WTC11 (cell line): ENCODE measurements around the gene PDLIM5. TPM values are rescaled to one million over a fixed set of nuclear protein-coding genes. Genes with fewer than 3 reads are reported as not detected.

Experiments used
- ATAC-seq: fragments of 200-7000 bp; cut with Tn5 transposase; 2 replicates; pipeline ENCODE4 v1.10.0; 2021; ENCODE audit warnings: mild to moderate bottlenecking, moderate library complexity
- CTCF ChIA-PET: fragments of 300-600 bp; sonication (Branson Sonifier 250); formaldehyde crosslinking; loops from one replicate; lab custom pipeline; 2021; ENCODE audit warnings: antibody characterized with exemption; lab: Charles Lee
- POLR2A ChIA-PET: fragments of 350-600 bp; sonication (Branson Sonifier 250); formaldehyde crosslinking; loops from one replicate; lab custom pipeline; 2021; ENCODE audit warnings: antibody characterized with exemption; lab: Charles Lee
- DNase-seq: peaks from one replicate; pipeline ENCODE4 v3.0.0; 2021; ENCODE audit warnings: low spot score
- H3K27ac Mint-ChIP-seq: 2 replicates; pipeline ENCODE4 v1.8.0; 2021; ENCODE audit warnings: mixed read lengths
- H3K27me3 Mint-ChIP-seq: 2 replicates; pipeline ENCODE4 v1.8.0; 2021; ENCODE audit warnings: low read depth, mild to moderate bottlenecking, moderate library complexity, mixed read lengths
- H3K36me3 Mint-ChIP-seq: 2 replicates; pipeline ENCODE4 v1.8.0; 2021; ENCODE audit warnings: mixed read lengths
- H3K4me1 Mint-ChIP-seq: 2 replicates; pipeline ENCODE4 v1.8.0; 2022; ENCODE audit warnings: mixed read lengths
- H3K4me3 Mint-ChIP-seq: 2 replicates; pipeline ENCODE4 v1.8.0; 2021; ENCODE audit warnings: mild to moderate bottlenecking, moderate library complexity, mixed read lengths
- H3K9me3 Mint-ChIP-seq: 2 replicates; pipeline ENCODE4 v1.8.0; 2021; ENCODE audit warnings: mixed read lengths
- CREB1 ChIP-seq: sonication (generic); formaldehyde crosslinking; IDR thresholded peaks from 2 replicates; pipeline ENCODE4 v1.8.0; 2023; ENCODE audit warnings: mild to moderate bottlenecking, missing genetic modification reagents
- CREM ChIP-seq: sonication (generic); formaldehyde crosslinking; IDR thresholded peaks from 2 replicates; pipeline ENCODE4 v1.8.1; 2022; ENCODE audit warnings: mild to moderate bottlenecking, missing genetic modification reagents, moderate library complexity
- E2F4 ChIP-seq: sonication (generic); formaldehyde crosslinking; IDR thresholded peaks from 2 replicates; pipeline ENCODE4 v1.8.1; 2022; ENCODE audit warnings: low read depth, mild to moderate bottlenecking, moderate library complexity, missing genetic modification reagents, borderline replicate concordance
- ETV6 ChIP-seq: sonication (generic); formaldehyde crosslinking; IDR thresholded peaks from 2 replicates; pipeline ENCODE4 v1.8.1; 2022; ENCODE audit warnings: mild to moderate bottlenecking, missing genetic modification reagents
- FOXJ3 ChIP-seq: sonication (generic); formaldehyde crosslinking; IDR thresholded peaks from 2 replicates; pipeline ENCODE4 v1.9.0; 2021; ENCODE audit warnings: missing genetic modification reagents, mild to moderate bottlenecking, borderline replicate concordance
- FOXK1 ChIP-seq: sonication (generic); formaldehyde crosslinking; IDR thresholded peaks from 2 replicates; pipeline ENCODE4 v1.8.0; 2022; ENCODE audit warnings: mild to moderate bottlenecking, moderate library complexity, missing genetic modification reagents
- MLX ChIP-seq: sonication (generic); formaldehyde crosslinking; IDR thresholded peaks from 2 replicates; pipeline ENCODE4 v1.8.1; 2023; ENCODE audit warnings: mild to moderate bottlenecking, missing genetic modification reagents, moderate library complexity
- NFATC4 ChIP-seq: fragments of 250-450 bp; sonication (Bioruptor Pico); IDR thresholded peaks from 2 replicates; pipeline ENCODE4 v1.9.0; 2021; ENCODE audit warnings: mild to moderate bottlenecking
- NFYB ChIP-seq: sonication (generic); formaldehyde crosslinking; conservative IDR thresholded peaks from 2 replicates; pipeline ENCODE4 v1.8.0; 2022; ENCODE audit warnings: low read depth, missing genetic modification reagents
- NR3C1 ChIP-seq: sonication (generic); formaldehyde crosslinking; conservative IDR thresholded peaks from 2 replicates; pipeline ENCODE4 v1.8.1; 2023; ENCODE audit warnings: low read depth, mild to moderate bottlenecking, missing genetic modification reagents
- RELA ChIP-seq: sonication (generic); formaldehyde crosslinking; IDR thresholded peaks from 2 replicates; pipeline ENCODE4 v1.8.1; 2022; ENCODE audit warnings: missing genetic modification reagents, mild to moderate bottlenecking, borderline replicate concordance
- SP1 ChIP-seq: sonication (generic); formaldehyde crosslinking; conservative IDR thresholded peaks from 2 replicates; pipeline ENCODE4 v1.8.1; 2022; ENCODE audit warnings: missing genetic modification reagents
- TP53 ChIP-seq: sonication (generic); formaldehyde crosslinking; IDR thresholded peaks from 2 replicates; pipeline ENCODE4 v1.8.1; 2023; ENCODE audit warnings: mild to moderate bottlenecking, missing genetic modification reagents
- ZBTB43 ChIP-seq: sonication (generic); formaldehyde crosslinking; IDR thresholded peaks from 2 replicates; pipeline ENCODE4 v1.8.1; 2023; ENCODE audit warnings: mild to moderate bottlenecking, missing genetic modification reagents
- ZNF219 ChIP-seq: sonication (generic); formaldehyde crosslinking; IDR thresholded peaks from 2 replicates; pipeline ENCODE4 v1.8.0; 2023; ENCODE audit warnings: missing genetic modification reagents, mild to moderate bottlenecking, borderline replicate concordance
- ZNF263 ChIP-seq: sonication (generic); formaldehyde crosslinking; IDR thresholded peaks from 2 replicates; pipeline ENCODE4 v1.8.1; 2022; ENCODE audit warnings: low read depth, mild to moderate bottlenecking, moderate library complexity, missing genetic modification reagents
- ZNF396 ChIP-seq: fragments of 250-450 bp; sonication (Bioruptor Pico); IDR thresholded peaks from 2 replicates; pipeline ENCODE4 v1.8.0; 2021; ENCODE audit warnings: mild to moderate bottlenecking, moderate library complexity, borderline replicate concordance
- ZNF416 ChIP-seq: fragments of 250-450 bp; sonication (Bioruptor Pico); IDR thresholded peaks from 2 replicates; pipeline ENCODE4 v1.9.0; 2021; ENCODE audit warnings: mild to moderate bottlenecking, inconsistent platforms
- ZNF512 ChIP-seq: sonication (generic); formaldehyde crosslinking; IDR thresholded peaks from 2 replicates; pipeline ENCODE4 v1.8.1; 2022; ENCODE audit warnings: missing genetic modification reagents, borderline replicate concordance
- total RNA-seq: library from RNA; stranded (reverse); gene quantifications from 3 replicates; pipeline ENCODE4 v1.2.3, GENCODE V29; 2021
- TF ChIP-seq, protein P1 (sequence below): fragments of 250-450 bp; sonication (Bioruptor Pico); IDR thresholded peaks from 2 replicates; pipeline ENCODE4 v2.1.2; 2022; ENCODE audit warnings: mild to moderate bottlenecking, moderate library complexity
- TF ChIP-seq, protein P2 (sequence below): fragments of 250-450 bp; sonication (Bioruptor Pico); IDR thresholded peaks from 2 replicates; pipeline ENCODE4 v1.9.0; 2021; ENCODE audit warnings: moderate library complexity, mild to moderate bottlenecking, inconsistent platforms, borderline replicate concordance
- TF ChIP-seq, protein P3 (sequence below): sonication (generic); formaldehyde crosslinking; conservative IDR thresholded peaks from 2 replicates; pipeline ENCODE4 v1.8.1; 2023; ENCODE audit warnings: mild to moderate bottlenecking, low read depth, missing genetic modification reagents, moderate library complexity

Gene PDLIM5
- total RNA-seq, 1 experiment from 2014 or later: 51.5 TPM

DNA sequence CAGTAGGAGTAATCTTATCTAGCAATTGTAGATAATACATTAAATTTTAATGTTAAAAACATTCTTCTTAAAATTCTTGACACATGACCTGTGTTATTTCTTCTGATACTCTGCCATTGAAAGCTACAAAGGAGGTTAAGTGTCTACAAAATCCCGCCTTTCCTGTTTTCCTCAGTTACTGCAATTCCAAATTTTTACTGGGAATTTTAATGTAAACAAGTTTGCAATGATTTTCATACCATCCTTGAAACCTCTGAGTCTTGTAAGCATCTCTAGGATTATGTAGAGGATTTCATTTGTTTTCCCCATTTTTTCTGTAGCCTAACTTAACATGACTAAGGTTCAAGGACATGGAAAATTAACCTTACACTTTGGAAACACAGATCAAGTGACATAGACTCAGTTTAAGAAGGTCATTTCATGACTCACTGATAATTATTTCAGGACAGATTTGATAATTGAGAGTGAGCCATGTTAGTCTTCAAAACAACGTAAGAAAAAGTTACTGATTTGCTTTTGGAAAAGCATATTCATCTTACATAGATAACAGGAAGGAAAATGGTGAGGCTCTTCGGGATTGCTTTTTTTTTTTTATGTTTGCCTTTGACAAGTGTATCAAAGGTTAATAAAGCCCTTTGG is 39.6 kb upstream of the PDLIM5 start:
- no peak overlapping the region for H3K27ac Mint-ChIP-seq
- peaks cover 17% of the 10 kb centered on the region for H3K9me3 Mint-ChIP-seq
- DNase-seq (no peak), ATAC-seq (no peak)
- H3K36me3 Mint-ChIP-seq: peaks cover 10% of the 10 kb centered on the region; the same call in 1 of the 2 replicates
- H3K27me3 Mint-ChIP-seq: no peaks in the 10 kb centered on the region; the same call in 1 of the 2 replicates
- ChIA-PET POLR2A (no interaction called here), CTCF (no interaction called here)
- peaks cover 27% of the 10 kb centered on the region for H3K4me1 Mint-ChIP-seq
- TF ChIP-seq SP1 (CRISPR knock-in tag): no peak
- TF ChIP-seq, protein P1, sequence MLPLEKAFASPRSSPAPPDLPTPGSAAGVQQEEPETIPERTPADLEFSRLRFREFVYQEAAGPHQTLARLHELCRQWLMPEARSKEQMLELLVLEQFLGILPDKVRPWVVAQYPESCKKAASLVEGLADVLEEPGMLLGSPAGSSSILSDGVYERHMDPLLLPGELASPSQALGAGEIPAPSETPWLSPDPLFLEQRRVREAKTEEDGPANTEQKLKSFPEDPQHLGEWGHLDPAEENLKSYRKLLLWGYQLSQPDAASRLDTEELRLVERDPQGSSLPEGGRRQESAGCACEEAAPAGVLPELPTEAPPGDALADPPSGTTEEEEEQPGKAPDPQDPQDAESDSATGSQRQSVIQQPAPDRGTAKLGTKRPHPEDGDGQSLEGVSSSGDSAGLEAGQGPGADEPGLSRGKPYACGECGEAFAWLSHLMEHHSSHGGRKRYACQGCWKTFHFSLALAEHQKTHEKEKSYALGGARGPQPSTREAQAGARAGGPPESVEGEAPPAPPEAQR: no peak
- TF ChIP-seq E2F4 (CRISPR knock-in tag): no peak
- no peak for TF ChIP-seq CREB1 (CRISPR knock-in tag)
- no peak for TF ChIP-seq TP53
- TF ChIP-seq ZNF512 (CRISPR knock-in tag): no peak
- no peak for TF ChIP-seq ZNF263 (CRISPR knock-in tag)
- TF ChIP-seq ZNF219 (CRISPR knock-in tag): no peak
- TF ChIP-seq ZBTB43 (CRISPR knock-in tag): no peak
- no peak for TF ChIP-seq NFYB
- no peak for TF ChIP-seq NFATC4
- TF ChIP-seq ETV6 (CRISPR knock-in tag): no peak
- TF ChIP-seq MLX (CRISPR knock-in tag): no peak
- no peak for TF ChIP-seq FOXJ3
- TF ChIP-seq, protein P2, sequence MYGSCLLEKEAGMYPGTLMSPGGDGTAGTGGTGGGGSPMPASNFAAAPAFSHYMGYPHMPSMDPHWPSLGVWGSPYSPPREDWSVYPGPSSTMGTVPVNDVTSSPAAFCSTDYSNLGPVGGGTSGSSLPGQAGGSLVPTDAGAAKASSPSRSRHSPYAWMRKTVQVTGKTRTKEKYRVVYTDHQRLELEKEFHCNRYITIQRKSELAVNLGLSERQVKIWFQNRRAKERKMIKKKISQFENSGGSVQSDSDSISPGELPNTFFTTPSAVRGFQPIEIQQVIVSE: no peak
- no peak for TF ChIP-seq ZNF396
- TF ChIP-seq CREM: no peak
- TF ChIP-seq FOXK1 (CRISPR knock-in tag): no peak
- no peak overlapping the region for H3K4me3 Mint-ChIP-seq

DNA sequence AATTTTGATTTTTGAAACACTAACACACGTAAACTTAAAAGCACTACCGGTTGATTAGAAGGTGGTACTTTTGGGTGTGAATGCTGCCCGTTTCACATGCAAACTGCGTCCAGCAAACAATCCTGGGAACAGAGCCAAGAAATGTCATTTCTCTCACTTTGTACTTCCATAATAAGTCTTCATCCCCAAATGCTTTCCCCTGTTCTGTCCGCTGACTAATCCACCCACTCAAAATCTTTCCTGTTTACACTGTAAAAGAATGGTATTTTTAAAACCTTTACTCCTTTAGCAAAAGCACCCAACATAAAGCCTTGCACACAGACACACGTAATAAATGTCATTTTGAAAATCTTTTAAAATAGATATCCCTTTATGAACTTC is 39.1 kb upstream of the PDLIM5 start:
- CTCF ChIA-PET: interaction anchor here (0.6 kb wide), 1 partner anchor 35 kb away, joined by 3 read pairs; no protein-coding TSS in a partner anchor
- no peak overlapping the region for H3K4me3 Mint-ChIP-seq
- POLR2A ChIA-PET: no interaction called here
- TF ChIP-seq, protein P1: no peak
- TF ChIP-seq NR3C1 (CRISPR knock-in tag) (no peak), RELA (no peak), ZNF263 (CRISPR knock-in tag) (no peak), ZNF512 (CRISPR knock-in tag) (no peak), ZNF416 (CRISPR knock-in tag) (no peak), ZNF396 (no peak)
- TF ChIP-seq, protein P3, sequence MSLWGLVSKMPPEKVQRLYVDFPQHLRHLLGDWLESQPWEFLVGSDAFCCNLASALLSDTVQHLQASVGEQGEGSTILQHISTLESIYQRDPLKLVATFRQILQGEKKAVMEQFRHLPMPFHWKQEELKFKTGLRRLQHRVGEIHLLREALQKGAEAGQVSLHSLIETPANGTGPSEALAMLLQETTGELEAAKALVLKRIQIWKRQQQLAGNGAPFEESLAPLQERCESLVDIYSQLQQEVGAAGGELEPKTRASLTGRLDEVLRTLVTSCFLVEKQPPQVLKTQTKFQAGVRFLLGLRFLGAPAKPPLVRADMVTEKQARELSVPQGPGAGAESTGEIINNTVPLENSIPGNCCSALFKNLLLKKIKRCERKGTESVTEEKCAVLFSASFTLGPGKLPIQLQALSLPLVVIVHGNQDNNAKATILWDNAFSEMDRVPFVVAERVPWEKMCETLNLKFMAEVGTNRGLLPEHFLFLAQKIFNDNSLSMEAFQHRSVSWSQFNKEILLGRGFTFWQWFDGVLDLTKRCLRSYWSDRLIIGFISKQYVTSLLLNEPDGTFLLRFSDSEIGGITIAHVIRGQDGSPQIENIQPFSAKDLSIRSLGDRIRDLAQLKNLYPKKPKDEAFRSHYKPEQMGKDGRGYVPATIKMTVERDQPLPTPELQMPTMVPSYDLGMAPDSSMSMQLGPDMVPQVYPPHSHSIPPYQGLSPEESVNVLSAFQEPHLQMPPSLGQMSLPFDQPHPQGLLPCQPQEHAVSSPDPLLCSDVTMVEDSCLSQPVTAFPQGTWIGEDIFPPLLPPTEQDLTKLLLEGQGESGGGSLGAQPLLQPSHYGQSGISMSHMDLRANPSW: no peak

More for the DNA sequence above, 39.1 kb upstream of the PDLIM5 start:
- peaks cover 27% of the 10 kb centered on the region for H3K4me1 Mint-ChIP-seq
- peaks cover 13% of the 10 kb centered on the region for H3K36me3 Mint-ChIP-seq
- H3K9me3 Mint-ChIP-seq: peaks cover 21% of the 10 kb centered on the region
- H3K27me3 Mint-ChIP-seq: no peaks in the 10 kb centered on the region; the same call in 1 of the 2 replicates
- no peak for ATAC-seq
- H3K27ac Mint-ChIP-seq: no peak overlapping the region
- DNase-seq: no peak
